ENCODE measurements around the gene SPANXN3.

The SPANXN3 gene

GRCh38 chrX:143466130-143466529 is 51.1 kb downstream of the SPANXN3 start:
- no peak overlapping the region for H3K4me3 ChIP-seq (ENCODE audit: low read depth, low read length)
- no peak for DNase-seq (ENCODE audit: low read depth)
- TF ChIP-seq, protein P1, sequence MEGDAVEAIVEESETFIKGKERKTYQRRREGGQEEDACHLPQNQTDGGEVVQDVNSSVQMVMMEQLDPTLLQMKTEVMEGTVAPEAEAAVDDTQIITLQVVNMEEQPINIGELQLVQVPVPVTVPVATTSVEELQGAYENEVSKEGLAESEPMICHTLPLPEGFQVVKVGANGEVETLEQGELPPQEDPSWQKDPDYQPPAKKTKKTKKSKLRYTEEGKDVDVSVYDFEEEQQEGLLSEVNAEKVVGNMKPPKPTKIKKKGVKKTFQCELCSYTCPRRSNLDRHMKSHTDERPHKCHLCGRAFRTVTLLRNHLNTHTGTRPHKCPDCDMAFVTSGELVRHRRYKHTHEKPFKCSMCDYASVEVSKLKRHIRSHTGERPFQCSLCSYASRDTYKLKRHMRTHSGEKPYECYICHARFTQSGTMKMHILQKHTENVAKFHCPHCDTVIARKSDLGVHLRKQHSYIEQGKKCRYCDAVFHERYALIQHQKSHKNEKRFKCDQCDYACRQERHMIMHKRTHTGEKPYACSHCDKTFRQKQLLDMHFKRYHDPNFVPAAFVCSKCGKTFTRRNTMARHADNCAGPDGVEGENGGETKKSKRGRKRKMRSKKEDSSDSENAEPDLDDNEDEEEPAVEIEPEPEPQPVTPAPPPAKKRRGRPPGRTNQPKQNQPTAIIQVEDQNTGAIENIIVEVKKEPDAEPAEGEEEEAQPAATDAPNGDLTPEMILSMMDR (IDR thresholded peaks at IDR 0.05; ENCODE audit: low read depth, low read length), result no peak
- no peak for TF ChIP-seq POLR2A (IDR thresholded peaks at IDR 0.05; ENCODE audit: extremely low read depth, insufficient read length)
- TF ChIP-seq MAX (IDR thresholded peaks at IDR 0.05; ENCODE audit: low read depth, low read length), result no peak
- no peak for TF ChIP-seq MYC (IDR thresholded peaks at IDR 0.05; ENCODE audit: low read depth, low read length)

GRCh38 chrX:143462696-143463095 is 54.6 kb downstream of the SPANXN3 start:
- DNase-seq (ENCODE audit: low read depth), result no peak
- no peak overlapping the region for H3K4me3 ChIP-seq (ENCODE audit: low read depth, low read length)
- TF ChIP-seq POLR2A (IDR thresholded peaks at IDR 0.05; ENCODE audit: extremely low read depth, insufficient read length), result no peak
- TF ChIP-seq, protein P1 (IDR thresholded peaks at IDR 0.05; ENCODE audit: low read depth, low read length), result no peak

- TF ChIP-seq, protein P1 (IDR thresholded peaks at IDR 0.05; ENCODE audit: low read depth, low read length), result no peak
- TF ChIP-seq POLR2A (IDR thresholded peaks at IDR 0.05; ENCODE audit: extremely low read depth, insufficient read length) (no peak), MAX (IDR thresholded peaks at IDR 0.05; ENCODE audit: low read depth, low read length) (no peak), MYC (IDR thresholded peaks at IDR 0.05; ENCODE audit: low read depth, low read length) (no peak)
- no peak for DNase-seq (ENCODE audit: low read depth)
- no peak overlapping the region for H3K4me3 ChIP-seq (ENCODE audit: low read depth, low read length)
Observed at GRCh38 chrX:143461606-143462005, 55.7 kb downstream of the SPANXN3 start.

All from NB4 (cell line).